Smooth muscle cell (in vitro differentiated cells): Measurements from ENCODE around the gene C6orf47. TPM values are rescaled to one million over a fixed set of nuclear protein-coding genes. Genes with fewer than 3 reads are reported as not detected.

Experiments used
- DNase-seq: peaks from one replicate; lab custom pipeline; 2025; ENCODE audit not compliant: unreplicated experiment; lab: John Stamatoyannopoulos, UW
- H2AFZ ChIP-seq: fragments of 200-600 bp; sonication (generic); 2 replicates; pipeline ENCODE4 v1.6.0; 2016; ENCODE audit warnings: antibody characterized with exemption, low read depth, mild to moderate bottlenecking
- H3F3A ChIP-seq: fragments of 200-600 bp; sonication (generic); 2 replicates; pipeline ENCODE4 v1.6.0; 2017; ENCODE audit warnings: antibody characterized with exemption, low read depth
- H3K27ac ChIP-seq: fragments of 200-600 bp; sonication (generic); 2 replicates; pipeline ENCODE4 v1.5.1; 2016; ENCODE audit warnings: low read depth, mild to moderate bottlenecking
- H3K27me3 ChIP-seq: fragments of 200-600 bp; sonication (generic); 2 replicates; pipeline ENCODE4 v1.6.1; 2016; ENCODE audit warnings: low read depth, mild to moderate bottlenecking
- H3K36me3 ChIP-seq: fragments of 200-600 bp; sonication (generic); 2 replicates; pipeline ENCODE4 v1.5.1; 2016; ENCODE audit warnings: low read depth
- H3K4me1 ChIP-seq: fragments of 200-600 bp; sonication (generic); 2 replicates; pipeline ENCODE4 v1.5.1; 2016; ENCODE audit warnings: low read depth
- H3K4me2 ChIP-seq: fragments of 200-600 bp; sonication (generic); 2 replicates; pipeline ENCODE4 v1.6.0; 2016; ENCODE audit warnings: mild to moderate bottlenecking
- H3K4me3 ChIP-seq: fragments of 200-600 bp; sonication (generic); 2 replicates; pipeline ENCODE4 v1.5.1; 2016; ENCODE audit warnings: mild to moderate bottlenecking
- H3K79me2 ChIP-seq: fragments of 200-600 bp; sonication (generic); 2 replicates; pipeline ENCODE4 v1.6.0; 2016; ENCODE audit warnings: low read depth, mild to moderate bottlenecking
- H3K9ac ChIP-seq: fragments of 200-600 bp; sonication (generic); 2 replicates; pipeline ENCODE4 v1.6.0; 2016; ENCODE audit warnings: low read depth
- H3K9me3 ChIP-seq: fragments of 200-600 bp; sonication (generic); replicated peaks from 2 replicates; pipeline ENCODE4 v1.5.1; 2016; ENCODE audit warnings: low read depth
- H4K20me1 ChIP-seq: fragments of 200-600 bp; sonication (generic); 2 replicates; pipeline ENCODE4 v1.6.0; 2016; ENCODE audit warnings: low read depth
- WGBS: methylation state at CpG from one replicate; pipeline ENCODE4 v1.1.7; 2016; ENCODE audit warnings: low lambda C conversion rate; 5-methylcytosine and 5-hydroxymethylcytosine counted together
- polyA plus RNA-seq: library from polyadenylated mRNA; unstranded; fragments of >200 nt; fragmentation: Nextera tagmentation; extraction: Ambion mirVana; gene quantifications from 2 replicates; pipeline ENCODE4 v1.2.1, GENCODE V29; 2016
- total RNA-seq: library from RNA; depleted of rRNA; stranded (reverse); fragments of >200 nt; gene quantifications from 2 replicates; pipeline ENCODE4 v1.2.3, GENCODE V29; 2014
- TF ChIP-seq, protein P1 (sequence below): fragments of 200-600 bp; sonication (generic); IDR thresholded peaks from 2 replicates; pipeline ENCODE4 v1.5.1; 2017; ENCODE audit warnings: borderline replicate concordance, mild to moderate bottlenecking, antibody characterized with exemption; ENCODE audit not compliant: insufficient read depth, poor library complexity, severe bottlenecking

C6orf47 gene
- total and polyA plus RNA-seq, 2 experiments from 2014 or later: 7.1 to 15.5 TPM

DNA sequence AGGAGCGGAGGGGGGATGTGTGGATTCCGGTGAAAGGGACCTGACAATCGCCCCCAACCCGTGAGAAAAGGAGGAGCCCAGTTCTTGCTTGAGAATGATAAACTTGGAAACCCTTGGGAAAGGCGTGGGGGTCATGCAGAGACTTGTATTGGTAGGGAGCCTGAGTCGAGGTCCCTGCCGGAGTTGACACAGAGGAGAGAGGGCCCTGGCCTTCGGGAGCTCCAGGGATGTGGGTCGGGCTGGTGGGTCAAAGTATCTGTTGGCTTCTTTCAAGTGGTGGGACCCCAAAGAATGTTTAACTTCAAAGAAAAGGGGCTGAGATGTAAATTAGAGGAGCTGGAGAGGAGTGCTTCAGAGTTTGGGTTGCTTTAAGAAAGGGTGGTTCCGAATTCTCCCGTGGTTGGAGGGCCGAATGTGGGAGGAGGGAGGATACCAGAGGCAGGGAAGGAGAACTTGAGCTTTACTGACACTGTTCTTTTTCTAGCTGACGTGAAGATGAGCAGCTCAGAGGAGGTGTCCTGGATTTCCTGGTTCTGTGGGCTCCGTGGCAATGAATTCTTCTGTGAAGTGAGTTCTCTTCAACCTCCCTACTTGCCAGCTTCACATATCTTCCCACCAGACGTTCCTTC, 5.9 kb upstream of the C6orf47 start:
- DNase-seq: no peak
- TF ChIP-seq, protein P1, sequence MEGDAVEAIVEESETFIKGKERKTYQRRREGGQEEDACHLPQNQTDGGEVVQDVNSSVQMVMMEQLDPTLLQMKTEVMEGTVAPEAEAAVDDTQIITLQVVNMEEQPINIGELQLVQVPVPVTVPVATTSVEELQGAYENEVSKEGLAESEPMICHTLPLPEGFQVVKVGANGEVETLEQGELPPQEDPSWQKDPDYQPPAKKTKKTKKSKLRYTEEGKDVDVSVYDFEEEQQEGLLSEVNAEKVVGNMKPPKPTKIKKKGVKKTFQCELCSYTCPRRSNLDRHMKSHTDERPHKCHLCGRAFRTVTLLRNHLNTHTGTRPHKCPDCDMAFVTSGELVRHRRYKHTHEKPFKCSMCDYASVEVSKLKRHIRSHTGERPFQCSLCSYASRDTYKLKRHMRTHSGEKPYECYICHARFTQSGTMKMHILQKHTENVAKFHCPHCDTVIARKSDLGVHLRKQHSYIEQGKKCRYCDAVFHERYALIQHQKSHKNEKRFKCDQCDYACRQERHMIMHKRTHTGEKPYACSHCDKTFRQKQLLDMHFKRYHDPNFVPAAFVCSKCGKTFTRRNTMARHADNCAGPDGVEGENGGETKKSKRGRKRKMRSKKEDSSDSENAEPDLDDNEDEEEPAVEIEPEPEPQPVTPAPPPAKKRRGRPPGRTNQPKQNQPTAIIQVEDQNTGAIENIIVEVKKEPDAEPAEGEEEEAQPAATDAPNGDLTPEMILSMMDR: no peak
- peak overlapping the region; percentile 96 for H3K9ac ChIP-seq
- peaks cover 3% of the 10 kb centered on the region for H4K20me1 ChIP-seq
- H3K4me2 ChIP-seq: peak overlapping the region; percentile 93
- no peaks in the 10 kb centered on the region for H3K36me3 ChIP-seq
- H3K79me2 ChIP-seq: peaks cover 40% of the 10 kb centered on the region
- H3K27me3 ChIP-seq: no peaks in the 10 kb centered on the region
- 7% methylated on average over 15 of the region's 15 CpGs for WGBS
- peaks cover 7% of the 10 kb centered on the region for H3F3A ChIP-seq
- no peaks in the 10 kb centered on the region for H3K9me3 ChIP-seq
- H3K4me3 ChIP-seq: peak overlapping the region; percentile 99
- peak overlapping the region; percentile 34 for H2AFZ ChIP-seq
- peak overlapping the region; percentile 89 for H3K27ac ChIP-seq
- peaks cover 12% of the 10 kb centered on the region for H3K4me1 ChIP-seq

DNA sequence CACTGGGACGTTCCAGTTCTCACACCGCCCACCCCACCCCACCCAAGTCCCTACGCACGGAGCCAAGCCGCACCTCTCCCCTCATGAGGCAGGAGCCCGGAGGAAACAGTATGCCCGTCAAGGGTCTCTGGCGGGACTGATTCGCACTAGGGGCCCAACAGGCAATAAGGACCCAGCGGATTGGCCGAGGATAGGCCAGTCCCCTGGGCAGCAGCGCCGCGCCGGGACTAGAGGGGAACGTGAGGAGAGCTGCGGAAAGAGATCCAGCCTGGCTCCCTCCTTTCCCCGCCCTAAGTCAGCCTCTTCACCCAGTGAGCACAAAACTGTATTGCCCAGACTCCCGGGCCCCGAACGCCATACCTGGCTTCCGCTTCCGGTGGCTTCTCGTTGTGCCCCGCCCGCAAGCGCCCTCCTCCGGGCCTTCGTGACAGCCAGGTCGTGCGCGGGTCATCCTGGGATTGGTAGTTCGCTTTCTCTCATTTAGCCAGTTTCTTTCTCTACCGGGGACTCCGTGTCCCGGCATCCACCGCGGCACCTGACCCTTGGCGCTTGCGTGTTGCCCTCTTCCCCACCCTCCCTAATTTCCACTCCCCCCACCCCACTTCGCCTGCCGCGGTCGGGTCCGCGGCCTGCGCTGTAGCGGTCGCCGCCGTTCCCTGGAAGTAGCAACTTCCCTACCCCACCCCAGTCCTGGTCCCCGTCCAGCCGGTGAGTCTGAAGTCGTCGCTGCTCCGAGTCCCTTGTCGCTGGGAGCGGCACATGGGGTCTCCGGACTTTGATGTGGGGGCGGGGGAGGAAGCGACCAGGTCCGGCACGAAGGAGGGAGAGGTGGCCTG, 5.1 kb upstream of the C6orf47 start, which contains the start of gene CSNK2B:
TSS of gene CSNK2B (plus strand) at position 580 of the 836 bp plus-strand sequence. CDS start 752 bp downstream, outside the sequence.
- Histone ChIP-seq H4K20me1 (peaks cover 3% of the 10 kb centered on the region), H3K9ac (peak within 1 kb of the TSS; percentile 96), H3K36me3 (no peaks in the 10 kb centered on the region), H3K4me3 (peak within 1 kb of the TSS; percentile 99), H3K4me2 (peak within 1 kb of the TSS; percentile 93), H3K9me3 (no peaks in the 10 kb centered on the region), H3K4me1 (peaks cover 17% of the 10 kb centered on the region), H3F3A (peaks cover 12% of the 10 kb centered on the region), H2AFZ (peak within 1 kb of the TSS; percentile 57), H3K79me2 (peaks cover 40% of the 10 kb centered on the region), H3K27me3 (no peaks in the 10 kb centered on the region), H3K27ac (peak within 1 kb of the TSS; percentile 89)
- TF ChIP-seq, protein P1: no peak
- DNase-seq: peak; percentile 88
- WGBS: under 1% methylated on average over 48 of the region's 63 CpGs

DNA sequence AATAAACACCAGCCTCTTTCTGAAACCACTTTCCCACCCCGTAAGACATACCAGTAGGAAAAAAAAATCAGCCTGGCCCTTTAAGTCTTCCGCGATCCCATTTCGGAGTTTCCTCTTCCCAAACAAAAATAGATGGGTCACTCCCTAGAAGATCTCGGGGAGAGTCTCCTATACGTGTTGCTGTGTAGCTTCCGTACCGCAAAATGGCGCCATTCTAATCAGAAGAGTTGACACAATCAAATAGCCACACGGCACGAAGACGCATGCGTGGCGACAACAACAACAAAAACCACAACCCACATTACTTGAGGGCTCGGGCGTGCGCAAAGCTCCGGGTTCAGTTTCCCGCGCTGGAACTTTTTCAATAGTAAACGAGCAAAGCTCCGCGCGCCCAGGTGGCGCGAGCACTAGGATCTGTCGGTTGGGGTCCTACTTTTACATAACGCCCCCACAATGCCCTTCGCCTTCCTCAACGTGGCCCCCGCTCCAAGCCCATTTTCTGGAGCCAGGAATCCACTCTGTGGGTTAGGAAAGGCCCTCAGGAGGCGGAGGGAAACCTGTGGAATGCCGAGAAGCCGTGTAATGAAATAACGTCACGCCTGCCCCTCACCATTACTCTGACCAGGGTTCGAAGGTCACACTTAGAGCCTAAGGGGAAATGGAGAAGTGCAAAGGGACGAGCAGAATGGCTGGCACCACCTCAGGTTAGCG, 4.4 kb upstream of the C6orf47 start, which contains the start of gene GPANK1:
TSS of gene GPANK1 (minus strand) at position 208 of the 711 bp plus-strand sequence. CDS start 519 bp downstream, outside the sequence.
- H3K4me1 ChIP-seq: peaks cover 17% of the 10 kb centered on the region
- peak within 1 kb of the TSS; percentile 89 for H3K27ac ChIP-seq
- DNase-seq: peak; percentile 50
- H3K9ac ChIP-seq: peak within 1 kb of the TSS; percentile 96
- H3K79me2 ChIP-seq: peaks cover 44% of the 10 kb centered on the region
- H3K27me3 ChIP-seq: no peaks in the 10 kb centered on the region
- WGBS: under 1% methylated on average over 39 of the region's 39 CpGs
- no peaks in the 10 kb centered on the region for H3K36me3 ChIP-seq
- TF ChIP-seq, protein P1: no peak
- peak within 1 kb of the TSS; percentile 57 for H2AFZ ChIP-seq
- H3K4me2 ChIP-seq: peak within 1 kb of the TSS; percentile 93
- peak within 1 kb of the TSS; percentile 99 for H3K4me3 ChIP-seq
- H3K9me3 ChIP-seq: no peaks in the 10 kb centered on the region
- H4K20me1 ChIP-seq: peaks cover 3% of the 10 kb centered on the region
- peaks cover 12% of the 10 kb centered on the region for H3F3A ChIP-seq
